ENCODE measurements around the gene ZDHHC14. TPM values are rescaled to one million over a fixed set of nuclear protein-coding genes. Genes with fewer than 3 reads are reported as not detected.
"Not testable (repeated sequence)": the region's sequence is repeated elsewhere in the genome, so short reads cannot be mapped to it uniquely, and the experiment has no call there.

ZDHHC14 gene
- total RNA-seq, 2 experiments from 2014 or later: 10.7 to 12.1 TPM

DNA sequence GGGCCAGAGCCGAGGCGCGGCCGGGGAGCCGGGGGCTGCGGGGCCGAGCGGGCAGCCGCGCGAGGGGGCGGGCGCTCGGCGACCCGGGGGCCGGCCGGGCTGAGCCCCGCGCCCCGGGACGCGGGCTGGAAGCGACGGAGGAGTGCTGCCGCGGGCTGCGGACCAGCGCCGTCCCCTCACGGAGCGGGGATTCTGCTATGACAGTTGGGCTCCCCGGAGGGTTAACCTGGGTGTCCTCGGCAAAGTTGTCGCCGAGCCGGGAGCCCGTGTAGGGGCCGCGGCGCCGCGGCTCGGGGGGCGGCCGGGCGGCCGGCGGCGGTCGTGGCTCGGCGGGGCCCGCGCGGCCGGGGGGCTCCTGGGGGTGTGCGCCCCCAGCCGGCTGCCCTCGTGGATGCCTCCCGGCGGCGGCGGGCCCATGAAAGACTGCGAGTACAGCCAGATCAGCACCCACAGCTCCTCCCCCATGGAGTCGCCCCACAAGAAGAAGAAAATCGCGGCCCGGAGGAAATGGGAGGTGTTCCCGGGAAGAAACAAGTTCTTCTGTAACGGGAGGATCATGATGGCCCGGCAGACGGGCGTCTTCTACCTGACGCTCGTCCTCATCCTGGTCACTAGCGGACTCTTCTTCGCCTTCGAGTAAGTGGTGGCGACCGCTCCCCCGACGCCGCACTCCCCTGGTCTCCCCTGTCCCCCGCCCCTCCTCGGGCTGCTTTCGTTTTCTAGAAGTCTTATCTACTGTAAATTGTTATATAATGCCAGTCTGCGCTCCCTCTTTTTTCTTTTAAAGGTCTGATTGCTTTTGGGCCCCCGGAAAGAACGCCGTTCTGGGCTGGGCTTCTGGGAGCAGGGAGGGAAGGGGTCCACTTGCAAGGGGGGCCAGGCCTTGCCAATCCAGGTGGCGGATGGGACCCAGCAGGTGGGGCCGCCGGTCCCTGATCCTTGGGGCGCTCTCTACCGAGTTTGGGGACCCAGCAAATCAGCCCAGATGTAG lies 936 bp downstream of the ZDHHC14 start:
- DNase-seq: peak; percentile 69
- peaks cover 3% of the 10 kb centered on the region for H3K27me3 Mint-ChIP-seq (ENCODE audit: low read depth)
- POLR2A ChIA-PET: interaction anchor here (1.2 kb wide), 1 partner anchor 154 kb away, joined by 3 read pairs; no protein-coding TSS in a partner anchor

DNA sequence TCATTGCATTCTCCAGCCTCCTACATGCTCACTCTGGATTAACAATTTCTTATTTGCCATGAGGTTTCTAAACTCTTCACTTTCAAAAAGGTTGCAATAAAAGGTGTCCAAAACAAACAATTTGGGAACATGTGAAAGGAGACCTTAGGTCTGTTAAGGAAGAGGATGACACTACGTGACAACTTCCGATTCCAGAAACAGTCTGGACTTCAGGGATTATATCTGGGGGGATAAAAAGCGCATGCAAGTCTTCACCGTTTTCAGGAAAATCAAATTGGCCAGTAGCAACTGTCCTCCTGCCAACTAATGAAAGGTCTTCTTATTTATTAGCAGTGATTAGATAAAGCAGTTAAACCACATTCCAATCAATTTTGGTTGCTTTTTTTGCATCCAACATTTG lies 1.8 kb downstream of the ZDHHC14 start:
- CTCF ChIA-PET: interaction anchor here (1.2 kb wide), 1 partner anchor 284 kb away, joined by 3 read pairs; no protein-coding TSS in a partner anchor

More for the DNA sequence above, 936 bp downstream of the ZDHHC14 start:
- H3K9me3 Mint-ChIP-seq (ENCODE audit: insufficient read depth): no peaks in the 10 kb centered on the region
- peaks cover 40% of the 10 kb centered on the region for H3K4me1 Mint-ChIP-seq (ENCODE audit: low read depth)
- CTCF ChIA-PET: interaction anchor here (1.2 kb wide), 2 partner anchors 215 to 285 kb away, joined by 3 read pairs; no protein-coding TSS in a partner anchor
- peak; percentile 19 for ATAC-seq
- H3K27ac Mint-ChIP-seq: peak overlapping the region; percentile 77
- peak overlapping the region; percentile 86 for H3K4me3 Mint-ChIP-seq
- H3K36me3 Mint-ChIP-seq (ENCODE audit: low read depth): peaks cover 17% of the 10 kb centered on the region

DNA sequence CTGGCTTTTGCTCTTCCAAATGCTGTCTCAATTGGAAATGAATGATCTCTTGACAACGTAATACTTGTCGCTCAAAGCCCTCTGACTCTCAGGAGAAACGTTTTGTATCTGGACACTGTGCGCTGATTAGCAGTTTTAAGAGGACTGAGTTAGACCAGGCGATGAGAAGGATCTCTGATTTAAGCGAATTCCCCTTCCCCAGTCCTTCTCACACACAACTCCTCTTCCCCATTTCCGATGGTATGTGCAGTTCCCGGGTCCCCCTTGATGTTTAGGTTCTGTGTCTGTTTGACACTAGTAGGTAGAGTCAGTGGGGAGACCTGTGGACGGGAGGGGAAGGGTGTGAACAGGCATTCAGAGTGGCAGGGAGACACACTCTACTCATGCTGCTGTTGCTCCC lies 2.5 kb downstream of the ZDHHC14 start:
- Mint-ChIP-seq H3K27me3 (ENCODE audit: low read depth) (peaks cover 3% of the 10 kb centered on the region), H3K4me1 (ENCODE audit: low read depth) (peaks cover 40% of the 10 kb centered on the region), H3K36me3 (ENCODE audit: low read depth) (peaks cover 23% of the 10 kb centered on the region), H3K27ac (no peak overlapping the region), H3K4me3 (peak overlapping the region; percentile 7), H3K9me3 (ENCODE audit: insufficient read depth) (no peaks in the 10 kb centered on the region)
- ATAC-seq: no peak
- no peak for DNase-seq
- CTCF ChIA-PET: no interaction called here
- POLR2A ChIA-PET: no interaction called here

More for the DNA sequence above, 1.8 kb downstream of the ZDHHC14 start:
- H3K36me3 Mint-ChIP-seq (ENCODE audit: low read depth): peaks cover 19% of the 10 kb centered on the region
- no peaks in the 10 kb centered on the region for H3K9me3 Mint-ChIP-seq (ENCODE audit: insufficient read depth)
- H3K4me1 Mint-ChIP-seq (ENCODE audit: low read depth): peaks cover 40% of the 10 kb centered on the region
- ATAC-seq (no peak), DNase-seq (no peak)
- H3K4me3 Mint-ChIP-seq: peak overlapping the region; percentile 86
- POLR2A ChIA-PET: no interaction called here
- peak overlapping the region; percentile 42 for H3K27ac Mint-ChIP-seq
- peaks cover 3% of the 10 kb centered on the region for H3K27me3 Mint-ChIP-seq (ENCODE audit: low read depth)

DNA sequence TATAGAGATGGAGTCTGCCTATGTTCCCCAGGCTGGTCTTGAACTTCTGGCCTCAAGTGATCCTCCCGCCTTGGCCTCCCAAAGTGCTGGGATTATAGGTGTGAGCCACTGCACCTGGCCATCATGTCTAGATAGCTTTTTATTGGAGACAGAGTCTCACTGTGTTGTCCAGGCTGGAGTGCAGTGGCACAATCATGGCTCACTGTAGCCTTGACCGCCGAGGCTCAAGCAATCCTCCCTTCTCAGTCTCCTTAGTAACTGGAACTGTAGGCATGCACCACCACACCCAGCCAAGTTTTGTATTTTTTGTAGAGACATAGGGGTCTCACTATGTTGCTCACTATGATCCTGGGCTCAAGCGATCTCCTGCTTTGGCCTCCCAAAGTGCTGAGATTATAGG lies 4.0 kb downstream of the ZDHHC14 start:
- ATAC-seq; H3K4me3 Mint-ChIP-seq; H3K27ac Mint-ChIP-seq; H3K27me3 Mint-ChIP-seq (ENCODE audit: low read depth); POLR2A ChIA-PET; H3K9me3 Mint-ChIP-seq (ENCODE audit: insufficient read depth); DNase-seq: not testable (repeated sequence)
- CTCF ChIA-PET: interaction anchor here (0.7 to 1.5 kb wide), 6 partner anchors 20 to 283 kb away, joined by 3 to 5 read pairs (median 3); no protein-coding TSS in a partner anchor
- peaks cover 32% of the 10 kb centered on the region for H3K4me1 Mint-ChIP-seq (ENCODE audit: low read depth)
- H3K36me3 Mint-ChIP-seq (ENCODE audit: low read depth): peaks cover 33% of the 10 kb centered on the region

DNA sequence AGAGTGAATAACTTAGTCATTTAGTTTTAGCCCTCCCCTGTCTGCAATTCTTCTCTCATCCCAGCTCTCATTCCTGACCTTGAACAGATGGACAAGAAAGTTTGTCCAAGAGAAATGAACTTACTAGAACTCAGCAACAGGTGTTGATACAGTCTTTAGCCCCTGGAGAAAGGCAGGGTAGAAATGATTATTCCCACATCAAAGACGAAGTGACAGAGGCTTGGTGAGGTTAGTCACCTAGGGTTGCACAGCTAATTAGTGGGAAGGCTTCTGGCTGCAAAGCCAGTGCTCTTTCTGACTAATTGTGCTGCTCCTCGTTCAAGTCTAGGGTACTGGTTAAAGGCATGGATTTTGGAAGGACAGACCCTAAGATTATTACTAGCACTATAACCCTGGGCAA lies 4.5 kb downstream of the ZDHHC14 start:
- Mint-ChIP-seq H3K4me3 (no peak overlapping the region), H3K4me1 (ENCODE audit: low read depth) (peaks cover 32% of the 10 kb centered on the region), H3K36me3 (ENCODE audit: low read depth) (peaks cover 38% of the 10 kb centered on the region), H3K27ac (no peak overlapping the region), H3K9me3 (ENCODE audit: insufficient read depth) (peaks cover 6% of the 10 kb centered on the region), H3K27me3 (ENCODE audit: low read depth) (peaks cover 3% of the 10 kb centered on the region)
- ATAC-seq: no peak
- CTCF ChIA-PET: interaction anchor here (0.7 to 1.5 kb wide), 3 partner anchors 61 to 282 kb away, joined by 3 to 5 read pairs (median 4); no protein-coding TSS in a partner anchor
- POLR2A ChIA-PET: no interaction called here
- peak; percentile 29 for DNase-seq

DNA sequence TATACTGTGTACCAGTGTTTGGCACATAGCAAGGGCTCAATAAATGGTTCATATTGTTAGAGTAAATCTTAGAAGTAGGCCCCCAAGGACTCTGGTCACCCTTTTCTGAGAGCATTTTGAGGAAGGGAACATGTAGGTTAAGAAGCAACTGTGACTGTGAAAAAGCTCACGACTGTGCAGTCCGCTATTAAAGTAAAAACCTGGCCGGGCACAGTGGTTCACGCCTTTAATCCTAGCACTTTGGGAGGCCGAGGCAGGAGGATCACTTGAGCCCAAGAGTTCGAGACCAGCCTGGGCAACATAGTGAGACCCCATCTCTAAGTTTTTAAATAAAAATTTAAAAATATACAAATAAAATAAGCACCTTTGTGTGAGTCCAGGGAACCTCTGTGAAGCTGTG lies 5.0 kb downstream of the ZDHHC14 start:
- Mint-ChIP-seq H3K9me3 (ENCODE audit: insufficient read depth) (peaks cover 12% of the 10 kb centered on the region), H3K27ac (no peak overlapping the region), H3K4me3 (no peak overlapping the region), H3K4me1 (ENCODE audit: low read depth) (peaks cover 32% of the 10 kb centered on the region), H3K27me3 (ENCODE audit: low read depth) (peaks cover 3% of the 10 kb centered on the region), H3K36me3 (ENCODE audit: low read depth) (peaks cover 40% of the 10 kb centered on the region)
- ATAC-seq: no peak
- ChIA-PET CTCF (interaction anchor here (0.6 to 1.8 kb wide), 2 partner anchors 281 to 687 kb away, joined by 3 to 5 read pairs; no protein-coding TSS in a partner anchor), POLR2A (no interaction called here)
- no peak for DNase-seq

DNA sequence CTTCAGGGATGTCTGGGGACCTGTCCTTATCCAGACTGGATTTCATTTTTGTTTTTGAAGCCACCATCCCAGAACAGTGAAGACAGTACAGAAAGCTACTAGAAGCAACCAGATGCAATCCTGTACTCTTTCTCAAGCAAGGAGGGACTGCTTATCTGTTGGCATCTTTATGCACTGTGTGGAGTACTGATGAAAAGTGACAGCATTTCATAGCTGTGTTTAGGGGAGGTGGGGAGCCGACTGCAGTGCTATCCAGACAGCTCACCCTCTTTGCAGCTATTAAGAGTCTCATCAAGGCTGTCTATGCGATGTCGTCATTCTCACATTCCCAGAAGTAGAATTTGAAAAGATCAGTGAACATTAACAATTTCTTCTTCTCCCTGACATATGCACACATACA lies 5.5 kb downstream of the ZDHHC14 start:
- ChIA-PET CTCF (interaction anchor here (0.6 to 1.8 kb wide), 2 partner anchors 280 to 686 kb away, joined by 3 to 5 read pairs; no protein-coding TSS in a partner anchor), POLR2A (no interaction called here)
- ATAC-seq (no peak), DNase-seq (no peak)
- Mint-ChIP-seq H3K36me3 (ENCODE audit: low read depth) (peaks cover 43% of the 10 kb centered on the region), H3K27ac (no peak overlapping the region), H3K4me1 (ENCODE audit: low read depth) (peaks cover 32% of the 10 kb centered on the region), H3K9me3 (ENCODE audit: insufficient read depth) (peaks cover 16% of the 10 kb centered on the region), H3K4me3 (no peak overlapping the region), H3K27me3 (ENCODE audit: low read depth) (peaks cover 3% of the 10 kb centered on the region)

DNA sequence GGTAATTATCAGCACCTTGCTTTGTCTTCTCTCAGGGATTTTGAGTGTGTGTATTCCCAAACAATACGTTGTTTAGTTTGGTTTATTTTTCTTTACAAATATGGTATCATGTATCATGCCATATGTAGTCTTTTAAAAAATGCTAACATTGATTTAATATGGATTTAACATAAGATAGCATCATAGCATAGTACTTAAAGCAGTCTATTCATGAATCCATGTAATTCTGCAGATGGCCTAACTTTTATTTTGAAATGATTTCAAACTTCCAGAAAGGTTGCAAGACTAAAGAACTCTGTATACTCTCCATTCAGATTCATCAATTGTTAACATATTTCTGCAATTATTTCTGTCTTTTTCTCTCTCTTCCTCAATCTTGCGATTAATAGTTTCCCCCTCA lies 7.9 kb downstream of the ZDHHC14 start:
- ATAC-seq: no peak
- DNase-seq: no peak
- Mint-ChIP-seq H3K4me3 (no peak overlapping the region), H3K27ac (no peak overlapping the region), H3K9me3 (ENCODE audit: insufficient read depth) (peaks cover 20% of the 10 kb centered on the region), H3K27me3 (ENCODE audit: low read depth) (no peaks in the 10 kb centered on the region), H3K4me1 (ENCODE audit: low read depth) (peaks cover 20% of the 10 kb centered on the region), H3K36me3 (ENCODE audit: low read depth) (peaks cover 41% of the 10 kb centered on the region)
- ChIA-PET POLR2A (no interaction called here), CTCF (no interaction called here)

DNA sequence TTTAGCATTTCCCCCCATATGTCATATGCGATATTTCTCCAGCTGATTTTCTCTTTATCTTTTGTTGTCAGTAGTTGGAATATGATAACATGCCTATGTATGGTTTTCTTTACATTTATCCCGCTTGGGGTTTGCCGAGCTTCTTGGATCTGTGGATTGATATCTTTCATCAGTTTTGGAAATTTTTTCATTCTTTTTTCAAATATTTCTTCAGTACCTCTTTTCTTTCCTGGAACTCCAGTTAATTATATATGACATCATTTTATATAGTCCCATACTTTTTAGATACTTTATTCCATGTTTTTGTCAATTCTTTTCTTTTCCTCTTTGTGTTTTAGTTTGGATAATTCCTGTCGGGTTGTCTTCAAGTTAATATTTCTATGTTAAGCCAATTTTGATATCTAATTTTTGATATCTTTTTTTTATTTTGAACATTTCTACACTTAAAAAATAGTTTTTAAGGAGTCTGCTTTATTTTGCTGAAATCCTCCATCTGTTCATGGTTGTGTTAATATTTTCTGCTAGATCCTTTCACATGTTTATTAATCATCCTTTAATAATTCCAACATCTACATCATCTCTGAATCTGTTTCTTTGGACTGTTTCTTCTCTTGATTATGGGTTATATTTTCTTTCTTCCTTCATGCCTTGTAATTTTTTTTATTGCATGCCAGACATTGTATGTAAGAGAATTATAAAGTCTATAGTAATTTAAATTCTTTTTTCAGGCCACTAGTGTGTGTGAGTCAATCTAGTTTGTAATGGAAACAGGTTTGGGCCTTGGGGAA lies 9.5 kb downstream of the ZDHHC14 start:
- CTCF ChIA-PET: interaction anchor here (1.0 kb wide), 1 partner anchor 21 kb away, joined by 3 read pairs; no protein-coding TSS in a partner anchor
- POLR2A ChIA-PET: no interaction called here
- peaks cover 34% of the 10 kb centered on the region for H3K36me3 Mint-ChIP-seq (ENCODE audit: low read depth)
- DNase-seq (no peak), ATAC-seq (no peak)
- H3K27me3 Mint-ChIP-seq (ENCODE audit: low read depth): no peaks in the 10 kb centered on the region
- H3K4me3 Mint-ChIP-seq: no peak overlapping the region
- no peak overlapping the region for H3K27ac Mint-ChIP-seq
- H3K9me3 Mint-ChIP-seq (ENCODE audit: insufficient read depth): peaks cover 20% of the 10 kb centered on the region
- H3K4me1 Mint-ChIP-seq (ENCODE audit: low read depth): peaks cover 7% of the 10 kb centered on the region

DNA sequence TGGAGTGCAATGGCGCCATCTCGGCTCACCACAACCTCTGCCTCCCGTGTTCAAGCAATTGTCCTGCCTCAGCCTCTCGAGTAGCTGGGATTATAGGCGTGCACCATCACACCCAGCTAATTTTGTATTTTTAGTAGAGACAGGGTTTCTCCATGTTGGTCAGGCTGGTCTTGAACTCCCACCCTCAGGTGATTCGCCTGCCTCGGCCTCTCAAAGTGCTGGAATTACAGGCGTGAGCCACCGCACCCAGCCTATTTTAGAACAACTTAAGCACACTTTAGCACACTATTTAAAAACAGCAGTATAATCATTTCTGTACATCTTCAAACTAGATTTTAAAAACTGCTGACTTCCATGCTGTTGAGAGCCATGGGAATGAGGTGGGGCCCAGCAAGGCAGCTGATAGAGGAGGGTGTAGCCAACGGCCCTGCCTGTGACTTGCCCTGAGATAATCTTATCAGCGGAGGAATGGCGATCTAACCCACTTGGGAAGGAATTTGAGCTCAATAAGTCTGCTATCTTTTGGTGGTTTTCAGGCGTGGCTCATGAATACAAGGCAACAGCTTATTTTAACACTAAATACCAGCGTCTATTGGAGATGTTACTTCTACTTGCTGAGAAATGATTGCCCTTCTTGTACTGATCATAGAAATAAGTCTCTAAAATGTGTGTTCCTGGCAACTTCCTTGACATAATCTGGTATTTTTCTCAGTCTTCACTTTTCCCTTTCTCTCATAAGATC lies 12.1 kb downstream of the ZDHHC14 start:
- peaks cover 20% of the 10 kb centered on the region for H3K9me3 Mint-ChIP-seq (ENCODE audit: insufficient read depth)
- ATAC-seq (no peak), DNase-seq (no peak)
- H3K4me1 Mint-ChIP-seq (ENCODE audit: low read depth): no peaks in the 10 kb centered on the region
- POLR2A ChIA-PET: no interaction called here
- no peak overlapping the region for H3K4me3 Mint-ChIP-seq
- no peak overlapping the region for H3K27ac Mint-ChIP-seq
- CTCF ChIA-PET: no interaction called here
- peaks cover 29% of the 10 kb centered on the region for H3K36me3 Mint-ChIP-seq (ENCODE audit: low read depth)
- H3K27me3 Mint-ChIP-seq (ENCODE audit: low read depth): no peaks in the 10 kb centered on the region

DNA sequence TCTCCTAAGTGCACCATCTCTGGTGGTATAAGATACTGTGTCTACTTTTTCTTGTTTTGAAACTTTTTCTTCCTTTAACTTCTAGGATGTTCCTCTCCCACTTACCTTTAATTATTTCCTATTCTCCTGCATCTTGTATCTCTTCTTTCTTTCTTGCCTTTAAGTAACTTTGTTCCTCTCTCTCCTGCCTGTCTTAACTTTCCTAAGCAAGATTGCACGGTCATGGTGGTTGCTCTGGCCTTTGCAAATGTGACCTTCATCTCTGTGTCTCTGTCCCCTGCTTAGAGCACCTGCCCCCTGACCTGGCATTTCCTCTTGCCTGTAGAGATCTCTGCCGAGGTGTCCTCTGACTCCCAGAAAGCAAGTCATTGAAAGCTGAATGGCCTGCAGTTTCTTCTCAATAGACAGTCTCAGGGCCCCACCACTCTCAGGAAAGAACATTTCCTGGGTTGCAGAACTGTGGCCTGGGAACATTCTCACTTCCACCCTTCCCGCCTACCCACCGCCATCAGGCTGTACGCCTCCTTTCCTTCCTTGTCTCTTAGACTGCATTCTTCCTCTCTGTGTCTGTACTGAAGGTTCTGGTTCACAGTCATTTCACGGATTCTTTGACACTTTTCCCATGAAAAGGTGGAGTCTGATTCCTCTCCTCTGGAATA lies 12.8 kb downstream of the ZDHHC14 start:
- Mint-ChIP-seq H3K9me3 (ENCODE audit: insufficient read depth) (peaks cover 20% of the 10 kb centered on the region), H3K36me3 (ENCODE audit: low read depth) (peaks cover 23% of the 10 kb centered on the region), H3K27ac (no peak overlapping the region), H3K4me3 (no peak overlapping the region), H3K27me3 (ENCODE audit: low read depth) (no peaks in the 10 kb centered on the region), H3K4me1 (ENCODE audit: low read depth) (no peaks in the 10 kb centered on the region)
- ATAC-seq (no peak), DNase-seq (no peak)
- CTCF ChIA-PET: no interaction called here
- POLR2A ChIA-PET: no interaction called here
